Natural killer cell (primary cell): Measurements from ENCODE around the gene RBM20. TPM values are rescaled to one million over a fixed set of nuclear protein-coding genes. Genes with fewer than 3 reads are reported as not detected.

ENCODE experiments used
- ATAC-seq, 3 donors: fragments of 150-1000 bp in 2 of 3; fragments of 200-7000 bp in 1 of 3; cut with Tn5 transposase; 1 replicate in 1 of 3; 2 replicates in 2 of 3; pipeline ENCODE4 v1.10.0; 2021; ENCODE audit warnings: mild to moderate bottlenecking in 2 of 3, moderate library complexity in 2 of 3
- DNase-seq, 2 donors: peaks; one replicate each; pipeline versions ENCODE4 v3.0.0 to v3.0.0-alpha.2; 2013 to 2021; ENCODE audit warnings: mixed read lengths in 1 of 2
- H3K27ac ChIP-seq: one replicate; pipeline ENCODE4 v1.5.1; 2013; ENCODE audit warnings: mild to moderate bottlenecking, low read length
- H3K27me3 ChIP-seq: one replicate; pipeline ENCODE4 v1.6.1; 2013; ENCODE audit warnings: low read length; ENCODE audit not compliant: control insufficient read depth, insufficient read depth
- H3K36me3 ChIP-seq: one replicate; pipeline ENCODE4 v1.6.1; 2013; ENCODE audit warnings: low read length; ENCODE audit not compliant: control insufficient read depth, insufficient read depth
- H3K4me1 ChIP-seq: one replicate; pipeline ENCODE4 v1.6.1; 2013; ENCODE audit warnings: low read length; ENCODE audit not compliant: control insufficient read depth, insufficient read depth
- H3K4me3 ChIP-seq: one replicate; pipeline ENCODE4 v1.5.1; 2013; ENCODE audit warnings: low read length
- H3K9me3 ChIP-seq: one replicate; pipeline ENCODE4 v1.6.1; 2013; ENCODE audit warnings: low read length; ENCODE audit not compliant: control insufficient read depth, insufficient read depth
- H3K27ac Mint-ChIP-seq, 2 donors: one replicate each; pipeline ENCODE4 v1.8.0; 2022; ENCODE audit warnings: mild to moderate bottlenecking in 2 of 2, mixed read lengths in 2 of 2, moderate library complexity in 1 of 2
- H3K27me3 Mint-ChIP-seq, 2 donors: one replicate each; pipeline ENCODE4 v1.8.0; 2022; ENCODE audit warnings: low read depth in 2 of 2, mixed read lengths in 2 of 2
- H3K36me3 Mint-ChIP-seq: one replicate; pipeline ENCODE4 v1.8.0; 2022; ENCODE audit warnings: mixed read lengths
- H3K4me1 Mint-ChIP-seq, 2 donors: one replicate each; pipeline ENCODE4 v1.8.0; 2022; ENCODE audit warnings: mixed read lengths in 2 of 2
- H3K4me3 Mint-ChIP-seq: one replicate; pipeline ENCODE4 v1.8.0; 2022; ENCODE audit warnings: mild to moderate bottlenecking, moderate library complexity, mixed read lengths
- H3K9me3 Mint-ChIP-seq, 2 donors: one replicate each; pipeline ENCODE4 v1.8.0; 2022; ENCODE audit warnings: mixed read lengths in 2 of 2
- CTCF ChIP-seq: fragments of 200-600 bp; IDR thresholded peaks from one replicate; pipeline ENCODE4 v1.8.0; 2022; ENCODE audit warnings: antibody characterized with exemption
- WGBS: methylation state at CpG from one replicate; pipeline ENCODE4 v1.1.7; 2013; ENCODE audit warnings: missing lambda C conversion rate; ENCODE audit not compliant: insufficient coverage; 5-methylcytosine and 5-hydroxymethylcytosine counted together
- intact Hi-C: fragments of 100-400 bp; cut with micrococcal nuclease; formaldehyde crosslinking; loops from one replicate; pipeline ENCODE4 v1.14.2; 2022
- total RNA-seq, 4 donors: library from RNA; stranded (reverse); fragments of 120-200 nt in 1 of 4; gene quantifications; one replicate each; pipeline versions ENCODE4 v1.2.3 to v1.2.4, GENCODE V29; 2013 to 2022

The RBM20 gene
- total RNA-seq, 3 donors from 2014 or later (not counting 1 experiment from before 2014, with no cell fraction given), result 0.35 TPM; not detected in 2

- H3K36me3 Mint-ChIP-seq, result no peaks in the 10 kb centered on the region
Measured at GRCh38 chr10:110837418-110838171, 193.5 kb downstream of the RBM20 start.

DNA sequence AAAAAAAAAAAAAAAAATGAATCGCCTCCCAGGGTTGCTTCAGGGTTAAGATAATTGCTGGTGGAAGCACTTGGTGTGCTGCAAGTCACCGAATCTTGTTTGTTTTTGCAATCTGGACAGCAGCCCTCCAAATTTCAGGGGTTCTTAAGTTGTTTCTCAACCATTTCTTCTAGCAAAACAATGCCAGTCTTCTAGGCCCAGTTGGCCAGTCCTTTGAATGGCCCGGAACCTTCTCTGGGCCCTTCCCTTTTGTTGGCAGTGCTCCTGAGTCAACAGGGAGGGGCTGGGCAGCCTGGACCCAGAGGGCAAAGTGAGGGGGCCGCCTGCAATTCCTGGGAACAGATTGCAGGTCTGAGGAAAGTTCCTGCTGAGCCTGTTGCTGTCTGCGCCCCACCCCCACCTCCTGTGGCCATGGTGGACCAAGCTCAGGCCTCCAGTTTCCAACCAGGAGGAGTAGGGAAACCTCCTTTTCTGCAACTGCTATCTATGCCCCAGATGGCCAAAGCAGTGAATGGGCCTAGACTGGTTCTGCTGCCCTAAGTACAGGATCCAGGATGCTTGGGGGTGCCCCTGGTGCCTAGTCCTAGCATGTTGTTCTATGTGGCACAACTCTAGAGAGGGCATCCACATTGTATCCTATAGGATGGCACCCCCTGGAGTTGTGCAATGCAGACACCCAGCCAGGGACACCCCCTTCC, 196.2 kb downstream of the RBM20 start:
- Histone ChIP-seq H3K27ac (no peak overlapping the region), H3K36me3 (no peaks in the 10 kb centered on the region), H3K27me3 (no peaks in the 10 kb centered on the region), H3K4me1 (peaks cover 37% of the 10 kb centered on the region), H3K4me3 (no peak overlapping the region), H3K9me3 (no peaks in the 10 kb centered on the region)
- Mint-ChIP-seq H3K36me3 (no peaks in the 10 kb centered on the region), H3K27ac (no peak overlapping the region), H3K9me3 (no peaks in the 10 kb centered on the region), H3K4me1 (peaks cover 13 to 31% of the 10 kb centered on the region in 2 donors), H3K27me3 (peaks cover 12 to 15% of the 10 kb centered on the region in 2 donors), H3K4me3 (no peak overlapping the region)
- ATAC-seq, result no peak
- intact Hi-C loops, result no loop called here
- DNase-seq, result no peak
- TF ChIP-seq CTCF, result no peak
- 93% methylated on average over 5 of the region's 5 CpGs for WGBS

More at GRCh38 chr10:110837418-110838171, 193.5 kb downstream of the RBM20 start:
- peaks cover 17% of the 10 kb centered on the region for H3K4me1 ChIP-seq
- ATAC-seq (no peak), DNase-seq (no peak)
- Mint-ChIP-seq H3K27me3 (peaks cover 2 to 4% of the 10 kb centered on the region in 2 donors), H3K4me3 (no peak overlapping the region), H3K4me1 (peaks cover 5 to 15% of the 10 kb centered on the region in 2 donors), H3K9me3 (no peaks in the 10 kb centered on the region), H3K27ac (no peak overlapping the region)
- H3K36me3 ChIP-seq, result no peaks in the 10 kb centered on the region
- no peak overlapping the region for H3K27ac ChIP-seq
- no peak overlapping the region for H3K4me3 ChIP-seq
- no peaks in the 10 kb centered on the region for H3K27me3 ChIP-seq
- TF ChIP-seq CTCF, result no peak
- 98% methylated on average over 2 of the region's 2 CpGs for WGBS
- H3K9me3 ChIP-seq, result no peaks in the 10 kb centered on the region
- intact Hi-C loops, result no loop called here

DNA sequence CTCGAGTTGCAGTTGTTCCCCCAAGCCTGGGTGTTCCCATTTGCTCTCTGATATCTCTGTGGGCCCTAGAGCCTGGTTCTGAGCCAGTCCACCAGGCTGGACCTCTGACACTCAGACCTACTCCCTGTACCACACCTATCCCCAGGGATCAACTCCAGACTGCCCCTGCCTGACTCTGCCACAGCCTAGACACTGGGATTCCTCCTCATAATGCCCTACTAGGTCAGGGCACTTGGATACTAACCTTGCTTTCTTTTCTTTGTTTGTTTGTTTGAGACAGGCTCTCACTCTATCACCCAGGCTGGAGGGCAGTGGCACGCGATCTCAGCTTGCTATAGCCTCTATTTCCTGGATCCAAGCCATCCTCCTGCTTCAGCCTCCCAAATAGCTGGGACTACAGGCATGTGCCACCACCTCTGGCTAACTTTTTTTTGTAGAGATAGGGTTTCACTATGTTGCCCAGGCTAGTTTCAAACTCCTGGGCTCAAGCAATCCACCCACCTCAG, 196.8 kb downstream of the RBM20 start:
- H3K4me1 Mint-ChIP-seq, result peaks cover 17 to 34% of the 10 kb centered on the region in 2 donors
- intact Hi-C loops, result no loop called here
- no peak overlapping the region for H3K4me3 Mint-ChIP-seq
- H3K9me3 ChIP-seq, result no peaks in the 10 kb centered on the region
- DNase-seq (no peak), ATAC-seq (no peak)
- H3K27ac ChIP-seq, result no peak overlapping the region
- peaks cover 43% of the 10 kb centered on the region for H3K4me1 ChIP-seq
- H3K27me3 ChIP-seq, result no peaks in the 10 kb centered on the region
- H3K36me3 Mint-ChIP-seq, result no peaks in the 10 kb centered on the region
- no peaks in the 10 kb centered on the region for H3K9me3 Mint-ChIP-seq
- peaks cover 12 to 15% of the 10 kb centered on the region in 2 donors for H3K27me3 Mint-ChIP-seq
- WGBS, result 88% methylated on average over 3 of the region's 3 CpGs
- H3K4me3 ChIP-seq, result no peak overlapping the region
- H3K27ac Mint-ChIP-seq, result no peak overlapping the region
- TF ChIP-seq CTCF, result no peak
- H3K36me3 ChIP-seq, result no peaks in the 10 kb centered on the region
